Activated CD4-positive, alpha-beta T cell treated with anti-CD3 and anti-CD28 coated beads for 1 hour (primary cell): ENCODE measurements around the gene C5orf58.

ENCODE experiments used
- DNase-seq: peaks from one replicate; pipeline ENCODE4 v3.0.0-alpha.2; 2020

C5orf58 gene

GRCh38 chr5:170232786-170233185 is at the start of gene C5orf58:
TSS of gene C5orf58 (plus strand) at chr5:170232985. CDS start at chr5:170234977, 1,992 bp downstream.
- DNase-seq = no peak

- DNase-seq = peak; percentile 10
These were observed 48.7 kb upstream of the C5orf58 start for GRCh38 chr5:170183816-170184687.

- DNase-seq = no peak
These were observed 48.0 kb upstream of the C5orf58 start for GRCh38 chr5:170184737-170185136.

- no peak for DNase-seq
These were observed 46.6 kb upstream of the C5orf58 start for GRCh38 chr5:170186156-170186555.

GRCh38 chr5:170186856-170187255 is 45.9 kb upstream of the C5orf58 start:
- no peak for DNase-seq

- DNase-seq = no peak
These were observed 42.2 kb upstream of the C5orf58 start for GRCh38 chr5:170190436-170191134.

- DNase-seq = no peak
These were observed 40.0 kb upstream of the C5orf58 start for GRCh38 chr5:170192829-170193228.

GRCh38 chr5:170195961-170196360 is 36.8 kb upstream of the C5orf58 start:
- no peak for DNase-seq

GRCh38 chr5:170200876-170201275 is 31.9 kb upstream of the C5orf58 start:
- DNase-seq = no peak

- no peak for DNase-seq
These were observed 31.5 kb upstream of the C5orf58 start for GRCh38 chr5:170201311-170201710.

- DNase-seq = no peak
These were observed 30.7 kb upstream of the C5orf58 start for GRCh38 chr5:170202117-170202516.

GRCh38 chr5:170204202-170204601 is 28.6 kb upstream of the C5orf58 start:
- DNase-seq = no peak

- DNase-seq = no peak
These were observed 26.6 kb upstream of the C5orf58 start for GRCh38 chr5:170206216-170206615.

- no peak for DNase-seq
These were observed 25.8 kb upstream of the C5orf58 start for GRCh38 chr5:170206958-170207357.

GRCh38 chr5:170211575-170212334 is 21.0 kb upstream of the C5orf58 start:
- DNase-seq = no peak

- no peak for DNase-seq
These were observed 16.4 kb upstream of the C5orf58 start for GRCh38 chr5:170216257-170216864.

GRCh38 chr5:170217831-170218230 is 15.0 kb upstream of the C5orf58 start:
- DNase-seq = no peak

GRCh38 chr5:170218726-170219125 is 14.1 kb upstream of the C5orf58 start:
- no peak for DNase-seq

GRCh38 chr5:170219615-170220014 is 13.2 kb upstream of the C5orf58 start:
- no peak for DNase-seq

- no peak for DNase-seq
These were observed 12.6 kb upstream of the C5orf58 start for GRCh38 chr5:170220191-170220590.

GRCh38 chr5:170221327-170221741 is 11.5 kb upstream of the C5orf58 start:
- DNase-seq = no peak

- DNase-seq = no peak
These were observed 9.4 kb upstream of the C5orf58 start for GRCh38 chr5:170223360-170223759.

GRCh38 chr5:170223906-170224305 is 8.9 kb upstream of the C5orf58 start:
- no peak for DNase-seq
